Measurements from ENCODE around the gene LRCH4.
"Not testable (repeated sequence)": the region's sequence is repeated elsewhere in the genome, so short reads cannot be mapped to it uniquely, and the experiment has no call there.

Gene LRCH4

GRCh38 chr7:100567031-100567730, 18.7 kb downstream of the LRCH4 start:
- no peak for DNase-seq

DNA sequence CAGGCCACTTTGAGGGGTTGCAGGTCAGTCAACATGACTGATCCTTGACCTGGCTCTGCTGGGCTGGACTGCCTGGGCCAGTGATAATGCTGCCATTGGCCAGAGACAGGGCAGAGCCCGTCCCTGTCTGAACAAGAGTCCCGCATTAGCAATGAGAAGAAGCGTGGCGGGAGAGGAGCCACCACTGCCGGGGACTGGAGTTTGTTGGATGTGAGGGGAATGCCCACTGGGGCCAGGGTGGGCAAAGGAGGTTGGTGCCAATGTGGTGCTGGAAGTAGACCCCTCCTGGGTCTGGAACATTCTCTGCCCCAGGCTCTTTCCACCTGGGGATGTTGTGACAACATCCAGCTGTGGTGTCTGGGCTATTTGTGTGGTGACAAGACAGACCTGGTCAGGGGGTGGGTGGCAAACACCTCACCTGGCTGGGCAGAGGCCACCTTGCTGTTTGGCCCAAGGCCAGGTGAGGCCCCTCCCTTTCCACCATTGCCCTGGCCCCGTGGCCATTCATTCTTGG, 19.9 kb downstream of the LRCH4 start:
- DNase-seq = no peak

GRCh38 chr7:100565133-100565571, 20.8 kb downstream of the LRCH4 start:
- DNase-seq = no peak

- DNase-seq = not testable (repeated sequence)
These were observed 21.5 kb downstream of the LRCH4 start for GRCh38 chr7:100564405-100564804.

DNA sequence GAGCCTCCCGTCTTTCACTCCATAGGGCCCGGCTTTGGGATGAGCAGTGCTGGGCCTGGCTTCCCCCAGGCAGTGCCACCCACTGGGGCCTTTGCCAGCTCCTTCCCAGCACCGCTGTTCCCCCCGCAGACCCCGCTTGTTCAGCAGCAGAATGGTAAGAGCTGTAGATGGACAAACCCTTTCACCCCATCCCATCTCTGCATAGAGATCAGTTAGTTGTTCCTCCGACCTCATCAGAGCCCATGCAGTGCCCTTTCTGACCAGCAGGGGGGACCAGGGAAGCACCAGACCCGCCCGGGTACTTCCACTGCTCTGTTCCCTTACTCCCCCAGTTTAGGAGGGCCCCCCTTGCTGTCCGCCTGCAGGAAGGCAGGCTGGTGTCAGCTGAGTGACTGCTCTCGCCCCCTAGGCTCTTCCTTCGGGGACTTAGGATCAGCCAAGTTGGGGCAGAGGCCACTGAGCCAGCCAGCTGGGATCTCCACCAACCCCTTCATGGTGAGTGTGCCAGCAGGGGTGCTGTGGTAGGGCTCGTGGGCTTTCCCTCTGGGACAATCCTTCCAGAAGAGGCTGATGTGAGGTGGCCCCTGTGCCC, 22.0 kb downstream of the LRCH4 start:
- peak; percentile 86 for DNase-seq

DNA sequence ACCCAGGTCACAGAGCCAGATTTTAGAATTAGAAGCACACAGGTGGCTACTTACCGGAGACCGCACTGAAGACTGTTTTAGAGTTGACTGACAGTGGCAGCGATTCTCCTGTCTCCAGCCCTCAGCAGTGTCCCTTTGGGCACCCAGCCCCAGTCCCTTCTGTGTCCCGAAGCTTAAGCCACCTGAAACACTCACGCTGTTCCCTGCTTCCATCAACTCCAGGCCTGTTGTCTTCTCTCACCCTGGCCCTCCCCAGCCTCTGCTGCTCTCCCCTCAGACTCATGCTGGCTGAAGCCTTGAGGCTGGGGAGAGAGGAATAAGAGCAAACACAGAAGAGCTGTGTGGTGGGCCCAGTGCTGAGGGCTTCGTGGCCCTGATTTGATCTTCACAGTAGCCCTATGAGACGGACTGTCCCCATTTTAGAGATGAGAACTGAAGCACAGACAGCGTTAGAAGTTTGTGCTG, 22.8 kb downstream of the LRCH4 start:
- no peak for DNase-seq

GRCh38 chr7:100562195-100563099, 23.5 kb downstream of the LRCH4 start:
- DNase-seq = no peak

- DNase-seq = no peak
These were observed 24.3 kb downstream of the LRCH4 start for GRCh38 chr7:100561491-100562194.

- DNase-seq = no peak
These were observed 26.8 kb downstream of the LRCH4 start for GRCh38 chr7:100559127-100559526.

- no peak for DNase-seq
These were observed 29.4 kb downstream of the LRCH4 start for GRCh38 chr7:100556541-100556940.

GRCh38 chr7:100555701-100556100, 30.2 kb downstream of the LRCH4 start:
- no peak for DNase-seq

GRCh38 chr7:100553032-100553431, 32.9 kb downstream of the LRCH4 start:
- no peak for DNase-seq

- no peak for DNase-seq
These were observed 33.4 kb downstream of the LRCH4 start for GRCh38 chr7:100552532-100552931.

- DNase-seq = not testable (repeated sequence)
These were observed 37.5 kb downstream of the LRCH4 start for GRCh38 chr7:100548446-100548845.

DNA sequence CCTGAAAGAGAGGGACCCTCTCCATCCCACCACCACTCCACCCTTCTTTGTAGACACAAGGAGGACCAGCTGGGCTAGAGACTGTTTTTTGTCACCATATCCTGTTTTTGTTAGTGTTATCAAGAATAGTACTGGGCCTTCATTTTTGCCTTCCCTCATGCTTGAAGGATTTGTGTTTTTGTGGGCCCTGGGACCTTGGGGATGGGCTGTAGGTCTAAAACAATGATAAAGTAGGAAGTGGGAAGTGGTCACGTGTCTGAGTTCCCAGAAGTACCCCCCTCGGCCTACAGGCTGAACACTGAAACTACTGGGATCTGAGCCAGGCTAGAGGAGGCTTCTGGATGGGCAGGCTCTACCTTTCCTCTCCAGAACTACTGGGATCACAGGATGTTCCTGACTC, 38.1 kb downstream of the LRCH4 start:
- no peak for DNase-seq

GRCh38 chr7:100546926-100547800, 38.8 kb downstream of the LRCH4 start:
- no peak for DNase-seq

DNA sequence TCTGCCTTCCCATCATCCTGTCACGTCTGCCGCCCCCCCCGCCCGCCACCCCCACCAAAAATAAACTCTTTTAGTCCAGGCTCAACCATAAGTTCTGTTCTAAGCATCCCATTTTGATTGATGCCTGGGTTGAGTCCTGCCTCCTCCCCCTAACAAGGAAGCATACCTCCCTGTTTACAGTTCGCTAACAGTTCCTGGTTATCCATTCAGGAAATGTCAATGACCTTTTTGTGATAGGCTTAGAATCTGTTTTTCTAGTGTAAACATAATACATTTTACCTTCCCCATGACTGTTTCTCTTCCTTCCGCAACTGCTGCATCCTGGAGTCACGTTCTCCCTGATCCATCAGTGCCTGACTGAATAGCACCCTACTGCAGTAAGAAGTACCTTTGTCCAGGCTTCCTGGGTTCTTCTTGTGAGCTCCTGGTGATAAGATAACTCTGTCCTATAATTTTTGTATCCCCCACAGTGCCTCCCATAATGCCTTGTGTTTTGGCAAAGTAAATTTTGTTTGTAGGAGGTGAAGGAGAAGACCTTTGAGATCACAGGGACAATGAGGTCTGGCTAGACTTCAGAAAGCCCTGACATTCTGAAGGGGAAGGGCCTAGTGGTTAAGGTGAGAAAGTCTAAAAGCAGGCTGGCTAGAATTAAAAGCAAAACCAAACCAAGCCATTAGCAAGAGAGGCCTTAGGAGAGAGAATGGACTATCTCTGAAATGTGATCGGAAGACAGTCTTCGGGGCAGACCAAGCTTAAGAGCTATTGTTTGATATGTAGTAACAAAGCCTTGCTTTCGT, 39.6 kb downstream of the LRCH4 start:
- DNase-seq = no peak

- no peak for DNase-seq
These were observed 40.4 kb downstream of the LRCH4 start for GRCh38 chr7:100545360-100546128.

GRCh38 chr7:100544967-100545359, 41.0 kb downstream of the LRCH4 start:
- DNase-seq = no peak

DNA sequence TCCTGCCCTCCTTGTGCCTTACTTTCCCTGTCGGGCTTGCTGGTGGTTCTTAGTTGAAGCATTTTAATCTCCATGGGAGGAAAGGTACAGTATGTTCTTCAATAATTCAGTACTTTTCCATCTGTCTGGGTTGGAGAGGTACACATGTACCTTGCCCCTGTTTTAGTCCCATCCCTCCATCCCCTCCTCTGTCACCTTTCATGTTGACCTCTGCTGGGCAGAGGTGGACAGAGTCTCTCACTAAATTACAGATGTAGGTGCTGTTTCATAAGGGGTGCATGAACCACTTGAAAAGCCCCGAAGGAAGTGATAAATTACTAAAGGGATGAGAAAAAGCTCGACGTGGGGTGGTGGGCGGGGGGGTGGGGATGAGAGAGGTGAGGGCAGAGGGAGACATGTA, 41.5 kb downstream of the LRCH4 start:
- no peak for DNase-seq
